Measurements from ENCODE around the gene PNKD. TPM values are rescaled to one million over a fixed set of nuclear protein-coding genes. Genes with fewer than 3 reads are reported as not detected.

Gene PNKD
- total RNA-seq, result 10 to 100 TPM; 20.4 to 21.4 TPM

GRCh38 chr2:218269900-218270720 is at the start of gene PNKD, which contains the start of gene AAMP:
Gene PNKD (plus strand): TSS chr2:218270519. CDS start chr2:218270536, 17 bp downstream.
Gene AAMP (minus strand): TSS chr2:218270137. CDS start chr2:218270086, 51 bp downstream.
- Mint-ChIP-seq H3K4me3 (peak within 1 kb of the TSS; percentile 80), H3K9me3 (no peaks in the 10 kb centered on the region), H3K36me3 (ENCODE audit: low read depth) (peaks cover 23% of the 10 kb centered on the region), H3K27ac (peak within 1 kb of the TSS; percentile 87), H3K27me3 (ENCODE audit: low read depth) (no peaks in the 10 kb centered on the region), H3K4me1 (ENCODE audit: low read depth) (peaks cover 42% of the 10 kb centered on the region)
- DNase-seq, result peak; percentile 100
- CTCF ChIA-PET, result interaction anchor here (0.6 to 7.4 kb wide), 10 partner anchors 11 to 86 kb away, joined by 3 to 214 read pairs (median 6); partner anchors contain the start of genes ARPC2 and TMBIM1
- intact Hi-C loops (cut with micrococcal nuclease), result loop anchor here (1.0 to 5.0 kb wide), 14 partner anchors 16 to 1118 kb away; partner anchors contain the start of genes BCS1L, CNOT9, RNF25 and STK36

GRCh38 chr2:218221000-218221399 is 49.3 kb upstream of the PNKD start:
- DNase-seq, result no peak
- peaks cover 62% of the 10 kb centered on the region for H3K36me3 Mint-ChIP-seq (ENCODE audit: low read depth)
- H3K4me3 Mint-ChIP-seq, result peak overlapping the region; percentile 78
- peaks cover 71% of the 10 kb centered on the region for H3K4me1 Mint-ChIP-seq (ENCODE audit: low read depth)
- no peaks in the 10 kb centered on the region for H3K9me3 Mint-ChIP-seq
- H3K27ac Mint-ChIP-seq, result peak overlapping the region; percentile 88
- intact Hi-C loops (cut with micrococcal nuclease), result loop anchor here (10.0 kb wide), 1 partner anchor 1054 kb away; the partner anchor contains the start of gene DNAJB2
- CTCF ChIA-PET, result interaction anchor here (1.0 to 4.2 kb wide), 6 partner anchors 9 to 69 kb away, joined by 3 to 36 read pairs (median 4); no protein-coding TSS in a partner anchor
- no peaks in the 10 kb centered on the region for H3K27me3 Mint-ChIP-seq (ENCODE audit: low read depth)

GRCh38 chr2:218223046-218223445 is 47.3 kb upstream of the PNKD start:
- no peaks in the 10 kb centered on the region for H3K9me3 Mint-ChIP-seq
- intact Hi-C loops (cut with micrococcal nuclease), result loop anchor here (10.0 kb wide), 1 partner anchor 1052 kb away; the partner anchor contains the start of gene DNAJB2

GRCh38 chr2:218224186-218224585 is 46.1 kb upstream of the PNKD start:
- Mint-ChIP-seq H3K4me1 (ENCODE audit: low read depth) (peaks cover 94% of the 10 kb centered on the region), H3K9me3 (no peaks in the 10 kb centered on the region), H3K4me3 (peak overlapping the region; percentile 32), H3K27ac (peak overlapping the region; percentile 87), H3K27me3 (ENCODE audit: low read depth) (no peaks in the 10 kb centered on the region), H3K36me3 (ENCODE audit: low read depth) (peaks cover 75% of the 10 kb centered on the region)
- CTCF ChIA-PET, result interaction anchor here (0.5 to 0.7 kb wide), 2 partner anchors 16 to 49 kb away, joined by 3 read pairs; no protein-coding TSS in a partner anchor
- intact Hi-C loops (cut with micrococcal nuclease), result loop anchor here (10.0 kb wide), 1 partner anchor 1051 kb away; the partner anchor contains the start of gene DNAJB2
- no peak for DNase-seq

More at GRCh38 chr2:218223046-218223445, 47.3 kb upstream of the PNKD start:
- Mint-ChIP-seq H3K4me1 (ENCODE audit: low read depth) (peaks cover 86% of the 10 kb centered on the region), H3K36me3 (ENCODE audit: low read depth) (peaks cover 72% of the 10 kb centered on the region), H3K27ac (peak overlapping the region; percentile 87), H3K4me3 (peak overlapping the region; percentile 22), H3K27me3 (ENCODE audit: low read depth) (no peaks in the 10 kb centered on the region)
- CTCF ChIA-PET, result interaction anchor here (1.0 to 1.4 kb wide), 2 partner anchors 34 to 35 kb away, joined by 3 to 4 read pairs; no protein-coding TSS in a partner anchor
- DNase-seq, result peak; percentile 48

- no peak for DNase-seq
- Mint-ChIP-seq H3K9me3 (no peaks in the 10 kb centered on the region), H3K27ac (peak overlapping the region; percentile 87), H3K36me3 (ENCODE audit: low read depth) (peaks cover 70% of the 10 kb centered on the region), H3K4me1 (ENCODE audit: low read depth) (peaks cover 93% of the 10 kb centered on the region), H3K4me3 (no peak overlapping the region), H3K27me3 (ENCODE audit: low read depth) (no peaks in the 10 kb centered on the region)
- intact Hi-C loops (cut with micrococcal nuclease), result loop anchor here (5.0 to 10.0 kb wide), 2 partner anchors 670 to 1048 kb away; partner anchors contain the start of gene DNAJB2
- CTCF ChIA-PET, result interaction anchor here (1.7 kb wide), 1 partner anchor 30 kb away, joined by 5 read pairs; no protein-coding TSS in a partner anchor
These were observed 43.4 kb upstream of the PNKD start for GRCh38 chr2:218226903-218227302.

GRCh38 chr2:218228366-218229090 is 41.8 kb upstream of the PNKD start:
- Mint-ChIP-seq H3K9me3 (no peaks in the 10 kb centered on the region), H3K4me1 (ENCODE audit: low read depth) (peaks cover 84% of the 10 kb centered on the region), H3K36me3 (ENCODE audit: low read depth) (peaks cover 82% of the 10 kb centered on the region), H3K27ac (peak overlapping the region; percentile 87), H3K27me3 (ENCODE audit: low read depth) (no peaks in the 10 kb centered on the region), H3K4me3 (no peak overlapping the region)
- no peak for DNase-seq
- CTCF ChIA-PET, result interaction anchor here (0.6 to 4.1 kb wide), 8 partner anchors 9 to 43 kb away, joined by 3 to 36 read pairs (median 4); partner anchors contain the start of genes AAMP, ARPC2 and PNKD
- intact Hi-C loops (cut with micrococcal nuclease), result loop anchor here (1.0 to 10.0 kb wide), 8 partner anchors 10 to 1046 kb away; partner anchors contain the start of genes AAMP, DNAJB2 and PNKD

- Mint-ChIP-seq H3K27me3 (ENCODE audit: low read depth) (no peaks in the 10 kb centered on the region), H3K4me1 (ENCODE audit: low read depth) (peaks cover 81% of the 10 kb centered on the region), H3K27ac (peak overlapping the region; percentile 87), H3K36me3 (ENCODE audit: low read depth) (peaks cover 80% of the 10 kb centered on the region), H3K4me3 (peak overlapping the region; percentile 32), H3K9me3 (no peaks in the 10 kb centered on the region)
- peak; percentile 66 for DNase-seq
- intact Hi-C loops (cut with micrococcal nuclease), result loop anchor here (1.0 to 10.0 kb wide), 8 partner anchors 11 to 1046 kb away; partner anchors contain the start of genes AAMP, DNAJB2 and PNKD
- CTCF ChIA-PET, result interaction anchor here (0.8 to 4.1 kb wide), 9 partner anchors 9 to 62 kb away, joined by 3 to 36 read pairs (median 5); partner anchors contain the start of genes AAMP, ARPC2, CXCR1 and PNKD
These were observed 41.1 kb upstream of the PNKD start for GRCh38 chr2:218229239-218229638.

GRCh38 chr2:218229851-218230250 is 40.5 kb upstream of the PNKD start:
- intact Hi-C loops (cut with micrococcal nuclease), result loop anchor here (1.0 to 10.0 kb wide), 8 partner anchors 12 to 1045 kb away; partner anchors contain the start of genes AAMP, DNAJB2 and PNKD
- CTCF ChIA-PET, result interaction anchor here (1.0 to 4.1 kb wide), 8 partner anchors 10 to 63 kb away, joined by 3 to 36 read pairs (median 6); partner anchors contain the start of genes ARPC2 and CXCR1
- Mint-ChIP-seq H3K27me3 (ENCODE audit: low read depth) (no peaks in the 10 kb centered on the region), H3K27ac (peak overlapping the region; percentile 90), H3K4me3 (no peak overlapping the region), H3K4me1 (ENCODE audit: low read depth) (peaks cover 75% of the 10 kb centered on the region), H3K36me3 (ENCODE audit: low read depth) (peaks cover 80% of the 10 kb centered on the region), H3K9me3 (no peaks in the 10 kb centered on the region)
- peak; percentile 46 for DNase-seq

- peak overlapping the region; percentile 26 for H3K4me3 Mint-ChIP-seq
- H3K9me3 Mint-ChIP-seq, result no peaks in the 10 kb centered on the region
- CTCF ChIA-PET, result interaction anchor here (0.8 to 4.1 kb wide), 8 partner anchors 11 to 63 kb away, joined by 3 to 36 read pairs (median 4); partner anchors contain the start of gene ARPC2
- peak overlapping the region; percentile 90 for H3K27ac Mint-ChIP-seq
- peak; percentile 31 for DNase-seq
- peaks cover 65% of the 10 kb centered on the region for H3K4me1 Mint-ChIP-seq (ENCODE audit: low read depth)
- H3K27me3 Mint-ChIP-seq (ENCODE audit: low read depth), result no peaks in the 10 kb centered on the region
- intact Hi-C loops (cut with micrococcal nuclease), result no loop called here
- peaks cover 75% of the 10 kb centered on the region for H3K36me3 Mint-ChIP-seq (ENCODE audit: low read depth)
These were observed 39.4 kb upstream of the PNKD start for GRCh38 chr2:218230882-218231281.

- Mint-ChIP-seq H3K36me3 (ENCODE audit: low read depth) (peaks cover 68% of the 10 kb centered on the region), H3K4me1 (ENCODE audit: low read depth) (peaks cover 43% of the 10 kb centered on the region), H3K27me3 (ENCODE audit: low read depth) (no peaks in the 10 kb centered on the region), H3K9me3 (no peaks in the 10 kb centered on the region), H3K27ac (peak overlapping the region; percentile 68), H3K4me3 (no peak overlapping the region)
- intact Hi-C loops (cut with micrococcal nuclease), result no loop called here
- no peak for DNase-seq
- CTCF ChIA-PET, result interaction anchor here (0.7 to 2.1 kb wide), 3 partner anchors 11 to 67 kb away, joined by 3 to 6 read pairs (median 4); partner anchors contain the start of gene CXCR1
These were observed 36.8 kb upstream of the PNKD start for GRCh38 chr2:218233543-218233942.

GRCh38 chr2:218234521-218234920 is 35.8 kb upstream of the PNKD start:
- Mint-ChIP-seq H3K27ac (peak overlapping the region; percentile 65), H3K27me3 (ENCODE audit: low read depth) (no peaks in the 10 kb centered on the region), H3K4me3 (no peak overlapping the region), H3K4me1 (ENCODE audit: low read depth) (peaks cover 35% of the 10 kb centered on the region), H3K36me3 (ENCODE audit: low read depth) (peaks cover 71% of the 10 kb centered on the region), H3K9me3 (no peaks in the 10 kb centered on the region)
- DNase-seq, result no peak
- intact Hi-C loops (cut with micrococcal nuclease), result no loop called here
- CTCF ChIA-PET, result interaction anchor here (0.6 to 2.1 kb wide), 4 partner anchors 10 to 38 kb away, joined by 3 to 6 read pairs (median 4); no protein-coding TSS in a partner anchor
